HG02623 (cell line): ENCODE data around the gene CD81.

Experiments used
- ATAC-seq: cut with Tn5 transposase; IDR thresholded peaks from one replicate; pipeline ENCODE4 v1.9.1; 2021; ENCODE audit warnings: moderate library complexity; ENCODE audit not compliant: unreplicated experiment

Gene CD81

DNA sequence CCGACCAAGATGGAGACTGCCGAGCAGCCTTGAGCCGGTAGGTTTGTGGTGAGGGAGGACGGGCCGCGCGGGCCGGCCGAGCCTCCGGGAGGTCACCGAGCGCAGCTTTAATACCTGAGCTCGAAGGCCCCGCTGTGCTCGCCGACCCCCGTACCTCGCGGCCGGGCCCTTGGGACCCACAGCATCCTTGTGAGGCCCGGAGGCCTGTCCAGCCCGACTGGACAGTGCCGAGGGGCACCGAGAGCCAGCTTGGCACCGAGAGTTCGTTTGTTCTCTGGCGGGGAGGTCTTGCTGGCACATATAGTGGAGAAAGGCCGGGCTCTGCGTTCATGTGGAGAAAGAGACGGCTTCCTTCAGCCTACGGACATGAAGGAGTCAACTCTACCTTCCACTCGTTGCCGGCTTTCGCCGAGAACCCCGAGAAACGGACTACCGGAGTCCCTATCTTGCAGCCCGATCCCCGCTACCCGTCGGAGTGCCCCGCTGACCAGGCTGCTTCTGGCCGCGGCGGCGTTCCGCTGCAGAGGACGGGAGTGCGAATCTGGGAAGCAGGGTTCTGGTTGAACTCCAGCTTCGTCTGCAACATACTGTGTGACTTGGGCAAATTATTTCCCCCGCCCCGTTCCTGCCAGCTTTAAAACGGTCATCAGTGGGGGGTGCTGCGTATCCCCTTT is 23.8 kb downstream of the CD81 start:
- no peak for ATAC-seq

DNA sequence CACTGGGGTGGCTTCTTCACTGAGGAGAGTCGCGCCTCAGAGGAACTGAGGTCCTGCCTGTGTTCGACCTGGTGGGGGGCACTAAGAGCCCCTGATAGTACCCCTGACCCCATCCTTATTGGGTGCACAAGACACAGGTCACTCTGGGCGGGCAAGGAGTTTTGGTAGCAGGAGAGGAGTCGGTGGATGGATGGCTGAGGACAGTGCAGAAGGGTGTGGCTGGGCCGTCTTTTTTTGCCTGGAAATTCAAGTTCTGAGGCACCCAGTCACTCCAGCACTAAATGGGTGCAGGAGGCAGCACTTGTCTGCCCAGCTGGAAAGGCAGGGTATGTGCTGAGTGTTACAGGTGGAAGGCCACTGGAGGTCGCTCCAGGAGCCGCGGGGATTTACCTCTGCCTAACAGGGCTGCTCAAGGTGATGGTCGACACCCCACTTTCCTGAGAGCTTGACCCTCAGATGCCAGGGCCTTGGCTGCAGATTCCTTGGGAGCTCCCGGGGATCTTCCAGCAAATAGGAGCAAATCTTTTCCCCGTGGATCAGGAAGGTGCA is 24.4 kb downstream of the CD81 start:
- no peak for ATAC-seq

DNA sequence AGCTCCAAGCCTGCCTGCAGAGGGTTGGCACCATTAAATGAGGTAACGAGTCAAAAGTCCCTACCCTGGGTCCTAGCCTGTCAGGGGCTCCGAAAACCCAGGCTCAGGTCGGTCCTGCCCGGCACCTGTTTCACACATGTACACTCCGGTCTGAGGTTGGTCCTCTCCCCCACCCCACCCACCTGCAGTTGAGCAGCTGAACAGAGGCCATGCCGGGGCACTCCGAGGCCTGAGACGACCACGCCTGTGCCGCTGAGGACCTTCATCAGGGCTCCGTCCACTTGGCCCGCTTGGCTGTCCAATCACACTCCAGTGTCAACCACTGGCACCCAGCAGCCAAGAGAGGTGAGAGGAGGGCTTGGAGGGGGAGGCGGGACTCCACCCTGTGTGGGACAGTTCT is 25.0 kb downstream of the CD81 start:
- no peak for ATAC-seq

DNA sequence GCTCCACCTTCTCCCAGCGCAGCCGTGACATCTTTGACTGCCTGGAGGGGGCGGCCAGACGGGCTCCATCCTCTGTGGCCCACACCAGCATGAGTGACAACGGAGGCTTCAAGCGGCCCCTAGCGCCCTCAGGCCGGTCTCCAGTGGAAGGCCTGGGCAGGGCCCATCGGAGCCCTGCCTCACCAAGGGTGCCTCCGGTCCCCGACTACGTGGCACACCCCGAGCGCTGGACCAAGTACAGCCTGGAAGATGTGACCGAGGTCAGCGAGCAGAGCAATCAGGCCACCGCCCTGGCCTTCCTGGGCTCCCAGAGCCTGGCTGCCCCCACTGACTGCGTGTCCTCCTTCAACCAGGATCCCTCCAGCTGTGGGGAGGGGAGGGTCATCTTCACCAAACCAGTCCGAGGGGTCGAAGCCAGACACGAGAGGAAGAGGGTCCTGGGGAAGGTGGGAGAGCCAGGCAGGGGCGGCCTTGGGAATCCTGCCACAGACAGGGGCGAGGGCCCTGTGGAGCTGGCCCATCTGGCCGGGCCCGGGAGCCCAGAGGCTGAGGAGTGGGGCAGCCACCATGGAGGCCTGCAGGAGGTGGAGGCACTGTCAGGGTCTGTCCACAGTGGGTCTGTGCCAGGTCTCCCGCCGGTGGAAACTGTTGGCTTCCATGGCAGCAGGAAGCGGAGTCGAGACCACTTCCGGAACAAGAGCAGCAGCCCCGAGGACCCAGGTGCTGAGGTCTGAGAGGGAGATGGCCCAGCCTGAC is 26.0 kb downstream of the CD81 start:
- ATAC-seq = no peak

DNA sequence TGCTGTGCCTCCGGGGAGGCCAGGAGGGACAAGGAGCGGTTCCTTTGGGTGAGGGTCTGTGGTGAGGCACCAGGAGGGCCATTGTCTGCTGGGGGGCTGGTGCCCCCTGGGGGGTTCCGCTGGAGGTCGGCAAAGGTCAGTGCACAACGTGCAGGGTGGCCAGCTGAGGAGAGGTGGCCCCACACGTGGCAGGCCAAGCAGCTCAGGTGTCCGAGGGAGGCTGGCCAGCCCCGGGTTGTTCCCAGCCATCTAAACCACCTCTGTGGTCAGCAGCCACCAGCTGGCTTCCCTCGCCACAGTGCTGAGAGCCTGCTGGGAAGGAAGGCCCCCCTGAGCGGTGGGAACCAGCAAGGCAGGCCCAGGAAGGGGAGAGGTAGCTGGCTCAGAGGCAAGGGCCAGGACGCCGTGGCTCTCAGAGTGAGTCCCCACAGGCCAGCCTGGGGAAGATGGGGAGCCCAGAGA is 27.7 kb downstream of the CD81 start:
- ATAC-seq = no peak

DNA sequence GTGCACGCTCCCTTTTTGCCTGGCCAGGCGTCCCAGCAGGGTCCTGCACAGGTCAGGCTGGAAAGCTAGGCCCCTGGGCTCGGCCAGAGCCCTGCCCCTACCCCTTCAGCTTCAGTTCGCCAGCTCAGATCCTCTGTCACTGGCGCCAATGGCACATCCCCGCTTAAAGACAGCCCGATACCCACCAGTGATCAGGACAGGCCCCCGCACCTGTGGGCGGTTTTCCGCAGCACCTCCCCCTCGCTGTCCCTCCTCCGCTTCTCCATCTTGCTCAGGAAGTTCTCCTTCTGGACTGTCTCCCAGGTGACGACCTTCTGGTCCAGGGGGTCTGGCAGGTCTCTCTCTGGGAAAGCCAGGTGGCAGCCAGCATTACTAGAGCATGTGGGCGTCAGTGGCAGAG is 29.3 kb downstream of the CD81 start:
- no peak for ATAC-seq

DNA sequence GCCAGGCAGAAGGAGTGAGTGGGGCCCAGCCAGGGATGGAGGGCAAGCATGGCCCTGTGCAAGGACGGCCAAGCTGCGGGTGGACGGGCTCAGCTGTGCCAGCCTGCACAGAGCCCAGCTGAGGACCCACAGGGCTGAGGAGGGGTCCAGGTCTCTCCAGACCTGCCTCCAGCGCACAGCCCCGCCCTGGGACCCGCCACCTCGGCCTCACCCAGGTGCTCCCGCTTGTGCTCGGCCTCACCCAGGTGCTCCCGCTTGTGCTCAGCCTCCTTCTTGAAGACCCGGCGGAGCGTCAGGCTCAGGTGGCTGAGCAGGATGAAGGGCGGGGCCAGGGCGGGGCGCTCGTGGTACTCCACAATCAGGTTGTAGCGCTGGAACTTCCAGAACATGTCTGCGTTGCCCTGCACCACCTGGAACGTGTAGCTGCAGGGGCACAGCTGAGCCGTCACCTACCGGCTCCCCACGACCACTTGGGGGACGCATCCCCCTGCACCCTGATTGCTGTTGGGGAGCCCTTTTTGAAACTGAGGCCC is 29.8 kb downstream of the CD81 start:
- ATAC-seq = no peak

DNA sequence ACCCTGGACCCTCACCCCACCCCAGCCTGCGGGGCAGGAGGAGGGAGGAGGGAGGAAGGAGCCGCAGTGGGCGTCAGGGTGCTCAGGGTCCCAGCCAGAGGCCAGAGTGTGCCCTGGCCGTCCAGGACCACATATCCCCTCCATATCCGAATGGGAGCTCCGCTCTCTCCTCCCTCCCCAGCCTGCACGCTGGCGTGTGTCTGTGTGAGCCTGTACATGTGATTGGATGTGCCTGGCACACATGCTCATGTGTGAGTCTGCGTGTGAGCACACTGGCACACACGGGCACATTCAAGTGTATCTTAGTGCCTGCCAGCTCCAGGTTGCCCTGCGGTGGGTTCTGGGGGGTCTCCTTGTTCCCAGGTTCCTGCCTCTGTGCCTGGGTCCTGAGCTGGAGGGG is 31.6 kb downstream of the CD81 start:
- no peak for ATAC-seq

DNA sequence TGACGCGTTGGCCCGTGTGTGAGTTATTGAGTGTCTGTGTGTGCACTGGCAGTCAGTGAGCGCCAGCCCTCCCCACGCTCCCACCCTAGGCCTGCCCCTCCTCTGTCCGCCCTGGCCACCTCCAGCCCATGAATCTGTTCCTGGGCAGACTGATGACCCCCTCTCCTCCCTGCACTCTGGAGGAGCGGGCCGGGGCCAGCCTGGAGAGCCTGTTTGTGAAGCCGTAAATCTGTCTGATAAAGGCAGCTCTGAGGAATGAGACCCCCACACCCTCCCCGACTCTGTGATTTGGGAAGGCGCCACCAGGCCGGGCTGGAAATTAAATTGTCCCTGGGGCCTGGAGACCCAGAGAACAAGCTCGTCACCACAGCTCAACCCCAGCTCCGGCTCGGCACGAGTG is 32.0 kb downstream of the CD81 start:
- no peak for ATAC-seq

DNA sequence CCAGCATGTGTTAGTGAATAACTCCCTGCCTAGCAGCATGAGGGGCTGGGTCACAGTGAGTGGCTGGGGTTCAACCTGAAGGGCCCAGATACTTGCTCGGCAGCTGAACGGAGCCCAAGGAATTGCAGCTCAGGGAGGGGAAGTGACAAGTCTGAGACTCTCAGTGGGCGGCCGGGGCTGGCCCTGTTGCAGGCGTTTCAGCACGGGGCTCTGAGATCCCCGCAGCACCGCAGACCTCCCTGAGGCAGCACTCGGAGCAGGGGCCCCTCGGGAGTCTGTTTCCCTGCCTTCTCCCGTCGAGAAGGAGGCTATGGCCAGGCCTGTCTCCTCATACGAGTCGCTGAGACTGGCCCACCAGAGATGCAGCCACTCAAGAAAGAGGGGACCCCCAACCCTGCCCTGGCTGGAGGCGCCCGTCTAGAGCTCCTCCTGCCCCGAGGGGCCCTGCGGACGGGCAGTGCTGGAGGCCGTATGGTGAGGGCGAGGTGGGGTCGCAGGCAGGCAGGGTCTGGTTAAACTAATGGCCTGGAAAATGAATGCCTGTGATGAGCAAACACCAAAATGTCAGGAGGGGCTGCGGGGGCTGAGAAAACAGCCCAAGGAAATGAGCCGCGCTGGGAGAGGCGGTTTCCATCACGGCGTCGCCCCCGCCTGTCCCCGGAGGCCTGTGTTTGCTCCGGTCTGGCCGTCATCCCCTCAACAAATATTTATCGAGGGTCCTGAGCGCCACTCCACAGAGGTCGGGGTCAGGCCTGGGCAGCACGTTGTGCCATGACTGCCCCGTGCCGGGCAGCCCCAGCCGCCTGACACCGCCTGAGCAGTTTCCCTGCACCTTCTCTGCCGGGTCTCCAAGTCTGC is 32.7 kb downstream of the CD81 start:
- ATAC-seq = no peak

DNA sequence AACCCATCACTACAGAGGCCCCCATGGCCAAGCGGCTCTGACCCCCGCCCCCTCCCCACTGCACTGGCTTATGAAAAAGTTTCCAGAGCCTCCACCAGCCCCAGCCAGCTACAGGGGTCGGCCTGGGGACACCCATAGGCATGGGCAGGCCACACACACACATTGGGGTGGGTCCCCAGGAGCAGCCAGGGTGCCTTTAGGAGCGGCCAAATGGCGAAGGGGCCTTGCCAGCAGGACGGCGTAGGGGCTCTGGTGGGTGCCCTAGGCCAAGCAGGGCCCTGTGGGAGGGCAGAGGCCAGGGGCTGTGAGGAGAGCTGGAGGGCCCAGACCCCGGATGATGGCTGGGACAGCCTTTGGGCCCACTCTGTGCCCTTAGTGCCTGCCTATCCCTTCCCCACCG is 33.5 kb downstream of the CD81 start:
- ATAC-seq = no peak

DNA sequence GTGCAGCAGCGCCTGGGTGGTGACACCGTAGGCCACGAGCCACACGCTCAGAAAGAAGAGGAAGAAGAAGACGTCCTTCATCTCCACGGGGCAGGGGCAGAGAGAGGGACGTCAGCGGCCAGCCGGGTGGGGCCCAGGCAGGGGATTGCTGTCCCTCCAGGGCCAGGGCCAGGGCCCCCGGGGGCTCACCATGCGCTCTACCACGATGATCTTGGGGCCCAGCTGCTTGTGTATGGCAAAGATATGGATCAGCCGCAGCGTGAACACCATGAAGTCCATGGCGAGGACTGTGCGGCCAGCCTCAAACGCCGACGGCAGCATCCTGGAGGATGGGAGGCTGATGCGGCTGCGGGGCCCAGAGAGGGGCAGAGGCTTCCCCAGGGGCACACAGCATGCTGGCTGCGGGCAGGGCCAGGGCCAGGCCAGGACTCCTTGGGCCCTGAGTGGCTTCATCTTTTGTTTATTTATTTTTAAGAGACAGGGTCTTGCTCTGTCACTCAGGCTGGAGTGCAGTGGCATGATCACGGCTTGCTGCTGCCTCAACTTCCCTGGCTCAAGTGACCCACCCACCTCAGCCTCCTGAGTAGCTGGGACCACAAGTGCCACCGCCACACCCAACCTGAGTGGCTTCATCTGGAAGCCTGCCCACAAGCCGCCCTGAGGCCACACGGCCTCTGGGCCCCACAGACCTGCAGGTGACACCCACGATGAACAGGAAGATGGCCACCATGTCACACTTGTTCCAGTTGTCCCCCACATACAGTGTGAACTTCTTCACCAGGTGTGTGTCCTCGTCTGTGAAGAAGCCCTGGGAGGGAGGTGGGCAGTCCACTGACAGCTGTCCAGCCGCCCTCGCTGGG is 34.6 kb downstream of the CD81 start:
- ATAC-seq = no peak

DNA sequence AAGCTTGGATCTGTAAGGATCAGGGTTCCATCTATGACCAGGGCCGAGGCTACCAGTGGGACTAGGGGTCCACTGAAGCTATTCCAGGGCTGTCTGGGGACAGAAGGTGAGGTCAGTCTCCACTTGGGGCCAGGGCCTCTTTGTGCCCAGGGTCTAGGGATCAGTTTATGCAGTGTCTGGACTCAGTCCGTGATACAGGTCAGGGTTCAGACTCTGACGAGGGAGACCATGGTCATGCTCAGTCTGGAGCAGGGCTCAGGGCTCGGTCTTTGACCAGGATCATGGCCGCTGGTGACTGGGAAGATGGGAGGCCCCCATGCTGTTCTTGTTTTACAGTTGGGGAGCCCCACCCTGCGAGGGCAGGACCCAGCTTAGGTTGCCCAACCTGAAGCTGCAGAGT is 35.2 kb downstream of the CD81 start:
- no peak for ATAC-seq

DNA sequence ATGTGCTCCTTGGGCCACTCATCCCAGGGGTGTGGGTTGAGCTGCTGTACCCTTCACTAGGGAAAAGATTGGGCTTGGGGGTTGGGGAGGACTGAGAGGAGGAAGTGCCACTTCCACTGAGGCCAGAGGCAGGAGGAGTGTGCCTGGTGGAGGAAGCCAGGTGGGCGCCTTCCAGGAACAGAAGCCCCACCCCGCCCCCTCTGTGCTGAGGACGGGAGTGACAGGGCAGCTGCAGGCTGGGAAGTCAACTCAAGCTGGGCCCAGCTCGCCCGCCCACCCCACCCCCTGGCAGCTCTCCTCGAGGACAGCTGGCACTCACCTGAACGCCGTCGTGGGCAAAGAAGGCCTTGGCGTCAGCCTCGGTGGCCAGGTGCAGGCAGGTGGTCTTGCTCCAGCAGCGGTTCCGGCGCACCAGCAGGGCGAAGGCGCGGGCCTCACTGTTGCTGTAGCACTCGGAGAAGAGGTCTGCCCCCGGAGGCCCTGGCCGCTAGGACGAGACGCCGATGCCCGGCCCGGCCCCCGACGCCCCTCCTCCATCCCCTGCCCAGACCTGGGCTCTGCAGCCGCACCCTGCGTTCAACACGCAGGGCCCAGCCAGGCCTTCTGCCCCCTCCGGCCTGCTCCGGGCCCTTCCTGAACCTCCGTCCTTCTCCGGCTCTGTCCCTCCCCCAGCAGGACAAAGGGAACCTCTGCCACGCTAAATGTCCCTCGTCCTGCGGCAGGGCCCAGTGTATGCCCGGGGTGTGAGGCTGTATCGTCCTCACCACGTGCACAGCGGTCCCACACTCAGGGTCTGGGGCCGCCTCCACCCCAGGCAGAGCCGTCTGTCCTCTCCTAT is 36.9 kb downstream of the CD81 start:
- no peak for ATAC-seq

DNA sequence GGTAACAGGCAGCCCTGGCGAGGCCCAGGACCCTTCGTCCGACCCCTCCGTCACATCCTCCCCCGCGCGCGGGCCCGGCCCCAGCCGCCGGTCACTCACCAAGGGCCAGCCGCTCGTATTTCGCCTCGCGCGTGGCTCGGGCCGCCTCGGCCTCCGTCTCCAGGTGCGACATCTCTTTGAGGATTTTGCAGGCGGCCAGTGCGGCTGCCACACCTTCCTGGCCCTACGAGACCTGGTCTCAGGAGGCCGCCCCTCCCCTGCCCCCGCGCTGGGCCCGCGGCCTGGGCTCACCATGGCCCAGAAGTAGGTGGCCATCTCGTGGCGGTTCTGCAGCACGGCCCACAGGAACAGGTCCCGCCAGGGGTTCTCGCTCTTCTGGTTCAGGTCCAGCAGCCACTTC is 37.5 kb downstream of the CD81 start:
- no peak for ATAC-seq

DNA sequence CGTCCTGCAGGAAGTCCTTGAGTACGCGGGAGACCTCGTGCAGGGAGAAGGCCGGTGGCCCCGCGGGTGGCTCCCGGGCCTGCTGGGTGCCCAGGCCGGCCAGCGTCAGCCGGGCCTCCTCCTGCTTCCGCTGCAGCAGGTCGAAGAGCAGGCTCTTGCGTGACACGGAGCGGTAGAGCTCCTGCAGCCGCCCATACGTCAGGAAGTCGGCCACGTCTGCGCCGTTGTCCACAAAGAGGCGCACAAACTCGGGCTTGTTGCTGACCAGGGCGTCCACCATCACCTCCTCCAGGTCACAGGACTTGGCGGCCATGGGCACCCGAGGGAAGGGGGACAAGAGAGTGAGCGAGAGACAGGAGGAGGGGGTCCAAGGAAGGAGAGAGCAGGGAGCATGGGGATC is 38.1 kb downstream of the CD81 start:
- no peak for ATAC-seq

DNA sequence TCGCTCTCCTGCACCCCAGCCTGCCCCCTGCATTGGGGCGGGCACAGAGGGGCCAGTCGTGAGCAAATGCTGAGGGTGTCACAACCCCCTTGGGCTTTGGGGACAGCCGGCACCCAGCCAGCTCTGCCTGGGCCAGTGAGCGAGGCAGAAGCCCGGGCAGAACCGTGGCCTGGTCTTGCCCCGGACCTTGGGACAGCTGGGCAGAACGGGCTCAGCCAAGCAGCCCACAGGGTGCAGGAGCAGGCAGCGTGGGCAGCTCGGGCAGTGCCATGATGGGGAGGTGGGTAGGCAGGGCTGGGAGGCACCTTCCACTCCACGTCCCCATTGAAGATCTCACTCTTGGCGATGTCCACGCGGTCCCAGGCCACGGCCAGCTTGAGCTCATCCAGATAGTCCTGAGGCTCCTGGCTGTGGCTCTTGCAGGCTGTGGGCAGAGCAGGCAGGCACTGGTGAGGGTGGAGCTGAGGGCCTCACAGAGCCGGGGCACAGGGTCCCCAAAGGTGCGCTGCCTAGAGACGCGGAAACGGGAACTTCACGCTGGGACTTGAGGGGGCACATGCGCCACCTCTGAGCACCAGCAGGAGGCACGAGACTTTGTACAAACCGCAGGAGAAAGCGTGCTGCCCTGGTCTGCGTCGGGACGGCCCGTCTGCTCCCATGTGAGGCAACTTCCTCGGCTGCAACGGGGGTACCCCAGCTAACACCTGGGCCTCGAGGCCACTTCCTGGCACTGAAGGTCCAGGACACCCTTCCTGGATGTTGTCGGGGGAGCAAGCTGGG is 38.7 kb downstream of the CD81 start:
- no peak for ATAC-seq

DNA sequence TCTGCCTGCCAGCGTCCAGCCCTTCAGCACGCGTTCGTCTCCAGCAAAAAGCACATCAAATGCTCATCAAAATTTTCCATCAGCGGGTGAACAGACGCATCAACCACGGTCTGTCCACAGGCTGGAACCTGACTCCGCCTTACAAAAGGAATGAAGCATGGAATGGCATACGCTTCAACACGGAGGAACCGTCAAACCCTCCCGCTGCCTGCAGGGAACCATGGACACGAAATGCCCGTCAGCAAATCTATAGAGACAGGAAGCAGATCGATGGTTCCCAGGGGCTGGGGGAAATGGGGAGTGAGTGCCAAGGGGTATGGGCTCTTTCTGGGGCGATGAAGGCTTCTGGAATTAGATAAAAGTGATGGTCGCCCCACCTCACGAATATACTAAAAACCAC is 39.7 kb downstream of the CD81 start:
- no peak for ATAC-seq
